Measurements from ENCODE around the gene NUP93.
A peak's percentile ranks its signal among the peaks of the same experiment; 100 is the strongest.
"Not testable (repeated sequence)": the region's sequence is repeated elsewhere in the genome, so short reads cannot be mapped to it uniquely, and the experiment has no call there.

NUP93 gene

DNA sequence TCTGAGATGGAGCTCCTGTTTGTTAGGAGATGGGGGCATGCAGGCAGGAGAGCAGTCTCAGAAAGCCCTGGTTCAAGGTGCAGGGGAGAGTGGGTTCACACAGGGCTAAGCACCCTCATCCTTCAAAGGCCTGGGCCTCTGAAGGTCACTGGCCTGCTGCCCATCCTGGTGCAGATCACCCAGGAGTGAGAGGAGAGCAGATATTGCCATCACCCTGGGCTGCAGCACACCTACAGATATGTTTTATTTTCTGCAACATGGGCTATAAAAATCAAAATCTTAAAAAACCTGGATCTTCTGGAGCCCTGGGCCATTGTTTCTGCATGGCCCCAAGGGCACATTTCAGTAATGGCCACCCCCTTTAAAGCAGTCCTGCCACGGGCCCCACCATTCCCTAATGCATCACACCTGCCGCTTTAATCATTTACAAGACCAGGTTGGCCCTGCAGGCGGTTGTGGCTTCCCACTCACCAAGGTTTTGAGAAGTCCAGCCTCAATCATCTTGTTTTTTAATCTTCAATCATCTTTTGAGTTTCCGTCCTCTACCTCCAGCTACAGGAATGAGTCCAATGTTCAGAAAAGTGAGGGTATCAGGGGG lies 20.4 kb upstream of the NUP93 start:
- no peak for DNase-seq

DNA sequence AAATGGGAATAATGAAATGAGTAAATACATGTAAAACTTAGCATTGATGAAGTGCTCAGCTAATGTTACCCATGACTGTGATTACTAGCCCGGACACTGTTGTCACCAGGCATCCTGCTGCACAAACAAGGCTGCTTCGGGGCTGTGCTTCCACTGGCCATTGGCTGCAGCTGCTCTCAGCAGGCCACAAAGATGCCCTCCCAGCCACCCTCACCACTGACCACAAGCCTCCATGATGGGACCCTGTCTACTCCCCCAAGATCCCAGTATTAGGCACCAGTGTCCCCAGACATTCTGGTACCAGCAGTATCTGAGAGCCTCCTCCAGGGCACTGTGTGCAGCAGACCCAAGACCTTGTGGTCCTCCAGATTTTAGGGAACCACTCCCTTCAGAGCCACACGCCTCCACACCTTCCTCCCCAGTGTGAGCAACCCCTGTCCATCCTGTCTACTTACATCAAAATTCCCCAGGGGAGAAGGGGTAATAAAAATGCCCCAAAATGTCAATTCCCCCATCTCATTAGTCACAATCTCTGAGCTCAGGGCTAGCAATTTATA lies 19.7 kb upstream of the NUP93 start:
- no peak for DNase-seq

DNA sequence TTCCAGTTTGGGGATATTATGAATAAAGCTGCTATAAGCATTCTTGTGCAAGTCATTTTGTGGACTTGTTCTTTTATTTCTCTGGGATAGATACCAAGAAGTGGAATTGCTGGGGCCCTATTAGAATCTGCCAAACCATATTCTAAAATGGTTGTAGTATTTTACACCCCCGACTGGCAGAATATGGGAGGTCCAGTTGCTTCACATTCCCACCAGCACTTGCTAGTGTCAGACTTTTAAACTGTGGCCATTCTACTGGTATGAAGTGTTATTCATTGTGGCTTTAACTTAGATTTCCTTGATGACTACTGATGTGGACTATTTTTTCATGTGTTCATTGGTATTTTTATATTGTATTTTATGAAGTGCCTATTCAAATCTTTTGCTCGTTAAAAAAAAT lies 18.1 kb upstream of the NUP93 start:
- no peak for DNase-seq

DNA sequence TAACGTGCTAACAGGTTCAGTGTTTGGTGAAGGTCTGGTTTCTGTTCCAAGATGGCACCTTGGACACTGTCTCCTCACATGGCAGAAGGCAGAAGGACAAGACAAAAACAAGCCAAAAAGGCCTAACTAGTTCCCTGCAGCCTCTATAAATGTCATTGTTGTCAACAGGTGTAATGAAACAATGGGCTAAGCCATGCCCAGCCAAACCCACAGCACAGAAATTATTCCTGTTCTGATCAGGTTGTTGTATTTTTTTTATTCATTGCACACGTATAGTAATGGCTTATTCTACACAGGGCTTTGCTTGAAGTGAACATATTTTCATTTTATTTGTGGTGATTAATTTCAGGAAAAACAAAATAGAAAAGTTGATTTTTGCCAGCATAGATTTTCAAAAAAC lies 16.1 kb upstream of the NUP93 start:
- DNase-seq = no peak

DNA sequence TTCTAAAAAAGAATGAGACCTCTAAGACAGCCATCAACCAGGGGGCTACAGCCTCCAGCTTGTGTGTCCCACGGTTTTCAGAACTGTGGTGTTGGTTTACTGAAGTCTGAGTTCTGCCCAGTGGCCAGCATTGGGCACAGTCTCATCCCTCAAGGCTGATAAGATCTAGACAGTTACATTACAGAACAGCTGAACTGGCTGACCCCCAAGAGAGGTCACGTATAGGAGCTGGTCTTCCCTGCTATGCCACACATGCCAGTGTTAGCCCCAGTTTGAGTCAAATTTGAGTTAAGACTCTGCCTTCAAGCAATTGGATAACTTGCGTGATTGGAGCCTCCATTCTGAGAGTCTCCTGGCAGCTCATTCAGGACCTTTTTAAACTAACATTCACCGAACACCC lies 14.8 kb upstream of the NUP93 start:
- peak; percentile 57 for DNase-seq

DNA sequence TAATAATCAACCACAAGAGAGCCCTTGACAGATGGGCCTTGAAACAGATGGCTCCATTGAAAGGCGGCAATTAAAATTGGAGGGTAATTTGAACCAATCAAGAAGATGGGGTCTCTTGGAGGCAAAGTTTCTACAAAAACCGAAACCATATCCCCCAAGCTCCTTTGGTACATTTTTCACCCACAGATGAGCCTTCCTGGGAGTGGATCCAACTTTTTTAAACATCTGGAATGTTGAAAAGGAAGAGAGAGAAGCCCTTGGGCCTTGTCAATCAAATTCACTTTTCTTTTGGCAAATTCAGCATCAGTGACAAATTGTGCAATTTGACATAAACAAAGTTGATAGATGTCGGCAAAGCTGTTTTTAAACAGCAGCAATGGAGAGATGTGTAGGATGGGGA lies 13.2 kb upstream of the NUP93 start:
- no peak for DNase-seq

DNA sequence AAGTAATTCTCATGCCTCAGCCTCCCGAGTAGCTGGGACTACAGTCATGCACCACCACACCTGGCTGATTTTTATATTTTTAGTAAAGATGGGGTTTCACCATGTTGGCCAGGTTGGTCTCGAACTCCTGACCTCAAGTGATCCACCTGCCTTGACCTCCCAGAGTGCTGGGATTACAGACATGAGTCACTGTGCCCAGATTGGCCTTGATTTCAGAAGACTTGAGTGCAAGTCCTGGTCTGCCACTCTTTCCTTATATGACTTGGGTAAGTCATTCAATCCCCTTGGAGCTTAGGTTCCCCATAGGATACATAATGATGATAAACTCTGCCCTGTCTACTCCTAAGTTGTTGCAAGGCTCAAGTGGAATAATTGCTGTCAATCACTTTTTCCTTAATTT lies 12.4 kb upstream of the NUP93 start:
- DNase-seq = not testable (repeated sequence)

DNA sequence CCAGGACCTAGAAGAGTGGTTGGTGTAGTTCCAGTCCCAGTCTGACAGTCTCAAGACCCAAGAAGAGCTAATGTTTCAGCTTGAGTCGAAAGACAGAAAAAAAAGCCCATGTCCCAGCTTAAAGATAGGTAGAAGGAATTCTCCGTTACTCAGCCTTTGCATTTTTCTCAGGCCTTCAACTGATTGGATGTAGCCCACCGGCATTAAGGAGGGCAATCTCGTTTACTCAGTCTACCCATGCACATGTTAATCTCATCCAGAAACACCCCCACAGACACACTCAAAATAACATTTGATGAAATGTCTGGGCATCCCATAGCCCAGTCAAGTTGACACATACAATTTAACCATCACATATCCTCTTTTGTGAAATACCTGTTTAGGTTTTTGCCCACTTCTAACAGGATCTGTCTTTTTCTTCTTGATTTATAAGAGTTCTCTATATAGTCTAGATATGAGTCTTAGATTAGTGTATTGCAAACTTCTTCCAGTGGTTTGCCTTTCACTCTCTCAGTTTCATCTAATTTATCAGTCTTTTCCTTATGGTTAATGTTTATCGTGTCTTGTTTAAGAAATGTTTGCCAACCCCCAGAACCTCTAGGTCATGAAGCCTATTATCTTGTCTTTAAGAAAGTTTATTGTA lies 7.6 kb upstream of the NUP93 start:
- DNase-seq = no peak

DNA sequence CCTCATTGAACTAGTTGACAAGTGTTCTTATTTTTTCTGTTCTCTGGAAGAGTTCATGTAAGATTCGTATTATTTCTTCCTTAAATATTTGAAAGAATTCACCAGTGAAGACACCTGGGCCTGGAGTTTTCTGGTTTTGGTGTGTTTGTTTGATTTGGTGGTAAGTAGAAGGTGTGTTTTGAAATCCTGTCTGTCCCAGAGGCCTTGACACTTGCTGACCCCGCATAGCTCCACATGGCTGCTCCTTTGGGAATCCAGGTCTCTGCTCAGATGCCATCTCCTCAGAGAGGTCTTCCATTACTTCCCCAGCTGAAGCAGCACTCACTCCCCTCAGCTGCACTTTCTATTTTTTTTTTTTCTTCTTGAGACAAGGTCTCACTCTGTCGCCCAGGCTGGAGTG lies 5.7 kb upstream of the NUP93 start:
- no peak for DNase-seq

DNA sequence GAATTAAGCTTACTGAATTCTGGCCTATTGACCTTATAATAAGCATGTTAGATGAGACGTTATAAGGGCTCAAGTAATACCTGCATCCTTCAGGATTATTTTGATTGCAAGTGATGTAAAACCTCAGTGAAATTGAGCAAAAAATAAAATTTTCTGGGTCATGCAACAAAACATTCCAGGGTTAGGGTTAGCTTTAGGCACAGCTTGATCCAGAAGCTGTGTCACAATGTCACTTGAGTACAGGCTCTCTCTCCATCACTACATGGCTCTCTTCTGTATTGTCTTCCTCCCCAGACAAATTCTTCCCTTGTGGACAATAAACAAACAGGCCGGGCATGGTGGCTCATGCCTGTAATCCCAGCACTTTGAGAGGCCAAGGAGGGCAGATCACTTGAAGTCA lies 3.6 kb upstream of the NUP93 start:
- DNase-seq = no peak

DNA sequence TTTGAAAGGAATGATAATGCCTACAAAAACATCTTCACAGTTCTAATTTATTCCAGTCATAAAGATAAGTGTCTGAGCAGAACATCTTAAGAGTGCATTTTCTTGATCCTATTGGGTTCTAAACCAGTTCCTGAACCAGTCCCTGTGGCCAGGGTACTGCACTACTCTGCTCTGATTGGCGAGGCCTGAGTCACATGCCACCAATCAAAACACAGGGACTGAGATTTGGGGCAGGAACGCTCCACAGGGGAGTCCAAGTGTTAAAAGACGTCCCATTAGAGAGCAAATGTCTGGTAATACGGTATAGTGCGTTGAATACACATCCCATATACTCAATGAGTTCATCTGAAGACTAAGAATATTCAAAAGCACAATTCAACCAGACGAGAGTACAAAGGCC lies 3.0 kb upstream of the NUP93 start:
- DNase-seq = no peak

DNA sequence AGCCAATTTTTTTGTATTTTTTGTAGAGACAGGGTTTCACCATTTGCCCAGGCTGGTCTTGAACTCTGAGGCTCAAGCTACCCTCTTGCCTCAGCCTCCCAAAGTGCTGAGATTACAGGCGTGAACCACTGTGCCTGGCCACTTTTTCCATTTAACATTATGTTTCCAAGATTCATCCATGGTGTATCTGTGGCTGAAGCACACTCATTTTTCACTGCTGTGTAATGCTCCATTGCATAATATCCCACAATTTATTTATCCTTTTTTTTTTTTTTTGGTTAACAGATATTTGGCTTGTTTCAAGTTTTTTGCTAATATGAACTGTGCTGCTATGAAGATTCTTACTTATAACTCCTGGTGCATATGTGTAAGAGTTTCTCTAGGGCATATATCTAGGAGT lies 1.9 kb upstream of the NUP93 start:
- no peak for DNase-seq

DNA sequence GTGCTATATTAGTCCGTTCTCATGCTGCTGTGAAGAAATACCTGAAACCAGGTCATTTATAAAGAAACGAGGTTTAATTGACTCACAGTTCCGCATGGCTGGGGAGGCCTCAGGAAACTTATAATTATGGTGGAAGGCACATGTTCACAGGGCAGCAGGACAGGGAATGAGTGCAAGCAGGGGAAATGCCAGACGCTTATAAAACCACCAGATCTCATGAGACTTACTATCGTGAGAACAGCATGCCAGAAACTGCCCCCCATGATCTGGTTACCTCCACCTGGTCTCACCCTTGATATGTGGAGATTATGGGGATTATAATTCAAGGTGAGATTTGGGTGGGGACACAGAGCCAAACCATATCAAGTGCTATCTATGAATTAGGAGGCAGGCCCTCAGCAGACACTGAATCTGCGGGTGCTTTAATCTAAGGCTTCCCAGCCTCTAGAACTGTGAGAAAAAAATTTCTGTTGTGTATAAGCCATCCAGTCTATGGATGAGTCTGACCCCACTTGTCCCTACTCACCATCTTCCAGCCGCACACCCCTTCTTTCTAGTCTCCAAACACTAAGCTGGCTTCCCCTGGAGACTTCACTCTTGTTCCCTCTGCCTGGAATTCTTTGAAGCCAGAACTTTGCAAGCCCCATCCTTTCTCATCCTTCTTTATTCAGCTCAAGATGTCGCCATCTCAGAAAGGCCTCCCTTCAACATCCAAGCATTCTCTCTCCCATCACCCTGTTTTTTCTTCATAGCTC lies 772 bp upstream of the NUP93 start:
- DNase-seq = peak; percentile 48

DNA sequence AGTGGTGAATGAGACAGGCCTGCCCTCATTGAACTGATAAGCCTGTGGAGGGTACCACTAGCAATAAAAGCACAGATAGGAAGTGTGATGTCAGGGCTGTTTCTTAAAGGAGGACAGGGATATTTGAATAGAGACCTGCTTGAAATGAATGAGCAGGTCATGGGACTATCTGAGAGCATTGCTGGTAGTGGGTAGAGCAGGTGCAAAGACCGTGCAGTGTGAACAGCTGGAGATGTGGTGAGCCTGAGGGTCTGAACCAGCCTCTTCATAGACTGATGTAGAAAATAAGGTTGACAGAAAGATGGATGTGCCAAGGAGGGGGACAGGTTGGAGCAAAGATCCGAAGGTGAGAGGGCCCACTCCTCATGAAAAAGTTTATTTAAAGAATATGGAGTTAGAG lies 2.4 kb downstream of the NUP93 start:
- DNase-seq = no peak

DNA sequence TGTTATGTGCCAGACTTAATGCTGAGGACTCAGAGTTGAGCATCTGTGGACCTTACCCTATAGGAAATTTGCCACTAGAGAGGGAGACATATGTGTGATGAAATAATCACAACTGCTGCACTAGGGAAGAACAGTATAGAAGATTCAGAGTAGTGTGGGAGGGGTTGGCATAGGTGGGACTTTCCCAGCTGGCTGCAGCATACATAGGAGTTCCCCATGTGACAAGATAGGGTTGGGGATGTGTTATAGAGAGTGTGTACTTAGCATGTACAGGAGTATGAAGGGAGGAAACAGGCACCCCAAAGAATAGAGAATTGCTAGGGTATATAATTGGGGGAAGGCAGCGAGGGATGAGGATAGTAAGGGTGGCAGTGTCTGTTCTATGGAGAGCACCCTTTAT lies 2.9 kb downstream of the NUP93 start:
- DNase-seq = no peak

DNA sequence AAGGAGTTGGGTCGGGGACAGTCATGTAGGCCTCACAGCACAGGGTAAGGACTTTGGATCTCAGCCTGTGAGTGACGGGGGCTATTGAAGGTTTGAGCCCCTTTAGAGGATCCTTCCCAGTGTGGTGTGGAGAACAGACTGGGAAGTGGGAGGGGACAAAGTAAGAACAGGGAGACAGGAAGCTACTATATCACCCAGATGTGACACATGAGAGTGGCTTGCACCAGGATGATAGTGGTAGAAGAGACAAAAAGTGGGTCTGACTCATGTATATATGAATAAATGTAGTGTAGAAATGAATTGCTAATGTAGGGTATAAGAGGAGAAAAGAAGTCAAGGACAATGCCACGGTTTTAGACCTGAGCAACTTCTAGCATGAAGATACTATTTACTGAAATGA lies 4.5 kb downstream of the NUP93 start:
- DNase-seq = no peak

DNA sequence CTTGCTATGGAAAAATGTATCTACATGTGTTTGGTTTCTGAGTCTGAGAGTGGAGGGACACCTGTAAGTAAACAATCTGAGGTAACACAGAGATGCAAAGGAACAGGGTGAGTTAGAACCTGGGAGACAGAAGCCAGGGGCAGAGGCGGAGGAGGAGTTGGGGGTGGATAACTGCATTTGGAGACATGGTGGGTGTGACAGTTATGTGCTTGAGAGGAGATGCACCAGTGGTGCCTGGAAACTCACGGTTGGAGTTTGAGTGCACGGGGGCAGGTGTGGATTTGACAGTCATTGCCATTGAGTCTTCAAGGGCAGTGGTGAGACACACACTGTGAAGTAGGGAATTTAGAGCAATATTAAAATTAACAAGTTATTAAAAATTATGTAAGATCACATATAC lies 6.5 kb downstream of the NUP93 start:
- DNase-seq = no peak

DNA sequence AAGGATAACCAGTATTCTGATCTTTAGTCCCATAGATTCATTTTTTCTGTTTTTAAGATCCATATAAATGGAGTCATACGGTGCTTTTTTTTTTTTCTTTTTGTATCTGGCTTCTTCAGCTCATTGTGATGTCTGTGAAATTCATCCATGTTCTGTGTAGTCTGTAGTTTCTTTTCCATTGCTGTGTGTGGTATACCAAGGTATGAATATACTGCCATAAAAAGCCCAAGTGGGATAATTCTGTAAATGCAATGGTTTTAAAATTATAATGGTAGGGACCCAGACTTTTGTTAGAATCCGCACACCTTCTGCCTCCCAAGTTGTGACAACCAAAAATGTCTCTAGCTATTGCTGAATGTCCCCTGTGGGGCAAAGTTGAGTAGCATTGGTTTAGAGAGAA lies 7.6 kb downstream of the NUP93 start:
- DNase-seq = no peak

DNA sequence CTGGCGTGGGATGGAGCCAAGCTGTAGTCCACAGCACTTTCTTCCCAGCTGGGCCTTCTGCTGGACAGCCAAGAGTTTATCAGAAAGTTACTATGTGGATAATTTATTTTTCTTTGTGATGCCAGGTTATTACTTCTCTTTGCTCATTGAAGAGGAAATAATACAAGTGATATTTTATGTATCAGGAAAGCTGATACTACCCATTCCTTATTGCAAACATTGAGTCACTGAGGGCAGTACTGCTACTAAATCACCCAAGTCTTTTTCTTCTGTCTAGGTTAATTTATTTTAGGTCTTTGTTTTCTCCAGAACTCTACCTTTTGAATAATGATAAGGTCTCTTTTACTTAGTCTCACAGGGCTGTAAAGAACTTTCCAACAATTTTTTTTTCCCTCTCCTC lies 8.3 kb downstream of the NUP93 start:
- DNase-seq = no peak

DNA sequence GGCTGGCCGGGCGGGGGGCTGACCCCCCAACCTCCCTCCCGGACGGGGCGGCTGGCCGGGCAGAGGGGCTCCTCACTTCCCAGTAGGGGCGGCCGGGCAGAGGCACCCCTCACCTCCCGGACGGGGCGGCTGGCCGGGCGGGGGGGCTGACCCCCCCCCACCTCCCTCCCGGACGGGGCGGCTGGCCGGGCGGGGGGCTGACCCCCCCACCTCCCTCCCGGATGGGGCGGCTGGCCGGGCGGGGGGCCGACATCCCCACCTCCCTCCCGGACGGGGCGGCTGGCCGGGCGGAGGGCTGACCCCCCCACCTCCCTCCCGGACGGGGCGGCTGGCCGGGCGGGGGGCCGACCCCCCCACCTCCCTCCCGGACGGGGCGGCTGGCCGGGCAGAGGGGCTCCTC lies 9.4 kb downstream of the NUP93 start:
- not testable (repeated sequence) for DNase-seq

DNA sequence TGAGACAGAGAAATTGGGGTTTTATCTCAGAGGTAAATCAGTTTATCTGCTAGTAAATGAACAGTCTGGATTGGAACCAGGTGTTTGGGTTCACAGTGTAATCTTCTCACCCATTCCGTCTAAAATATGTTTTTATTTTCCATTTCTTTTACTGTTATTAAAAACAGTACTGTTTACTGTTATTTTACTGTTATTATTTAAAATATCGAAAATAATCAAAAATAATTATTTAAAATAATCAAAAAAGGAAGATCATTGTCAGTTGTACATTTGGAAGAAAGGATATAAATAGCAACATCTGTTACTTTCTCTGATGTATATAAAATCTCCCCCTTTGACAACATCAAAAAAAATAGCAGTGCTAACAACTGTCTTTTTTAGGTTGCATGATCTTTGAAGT lies 11.5 kb downstream of the NUP93 start:
- no peak for DNase-seq

DNA sequence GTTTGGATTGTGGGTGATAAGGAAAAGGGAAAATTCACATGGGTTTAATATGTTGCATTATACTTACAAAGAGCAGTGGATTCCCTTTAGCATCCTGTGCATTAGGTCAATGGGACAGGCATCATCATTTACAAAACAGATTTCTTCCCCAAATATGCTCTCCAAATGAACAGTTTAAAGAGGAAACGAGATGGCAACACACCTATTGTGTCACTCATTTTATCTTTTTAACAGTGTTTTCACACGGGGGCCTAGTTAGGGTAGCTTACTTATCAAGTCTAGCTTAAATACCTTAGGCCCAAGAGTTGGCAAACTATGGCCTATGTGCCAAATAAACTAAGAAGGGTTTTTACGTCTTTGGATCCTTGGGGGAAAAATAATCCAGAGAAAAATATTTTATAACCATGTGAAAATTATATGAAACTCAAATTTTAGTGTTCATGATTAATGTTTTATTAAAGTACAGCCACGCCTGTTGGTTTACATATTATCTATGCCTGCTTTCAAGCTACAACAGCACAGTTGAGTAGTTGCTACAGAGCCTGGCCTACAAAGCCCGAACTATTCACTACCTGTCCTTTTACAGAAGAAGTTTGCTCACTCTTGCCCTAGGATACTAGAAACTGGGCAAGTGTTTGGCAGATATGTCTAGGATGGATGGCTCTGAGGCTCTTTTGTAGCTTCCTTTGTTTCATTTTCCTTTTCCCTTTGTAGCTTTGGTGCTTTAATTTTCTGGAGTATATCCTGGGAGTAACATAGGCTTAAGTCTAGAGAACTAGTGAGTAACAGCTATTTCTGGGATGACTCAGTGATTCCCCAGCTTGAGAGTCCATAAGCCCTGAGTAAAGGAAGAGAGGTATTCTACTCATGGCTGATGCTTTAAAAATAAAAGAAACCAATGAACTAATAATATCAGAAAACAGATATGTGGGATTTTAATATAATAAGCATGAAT lies 12.4 kb downstream of the NUP93 start:
- peak; percentile 32 for DNase-seq

DNA sequence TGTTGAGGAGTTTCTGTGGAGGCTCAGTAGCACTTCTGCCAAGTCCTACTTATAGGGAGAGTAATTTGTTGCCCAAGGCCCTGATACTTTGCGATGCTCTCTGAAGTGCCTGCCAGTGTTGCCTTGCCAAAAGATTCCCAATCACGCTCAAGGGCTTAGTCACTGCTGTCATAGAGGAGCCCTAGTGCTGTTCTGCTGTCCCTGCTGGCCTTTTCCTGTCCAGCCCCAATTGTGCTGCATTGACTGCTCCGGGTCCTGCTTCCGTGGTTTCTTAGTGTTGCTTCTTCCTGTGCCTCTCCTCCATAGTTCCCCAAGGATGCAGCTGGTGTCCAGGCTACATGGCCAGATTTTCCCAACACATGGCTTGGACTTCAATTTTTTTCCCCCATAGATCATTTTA lies 13.9 kb downstream of the NUP93 start:
- no peak for DNase-seq

Data from hematopoietic multipotent progenitor cell treated with erythropoietin and hydrocortisone succinate and interleukin-3 and kit ligand, for 4 days (in vitro differentiated cells).